Left ventricle myocardium inferior (tissue), 1 donor: ENCODE data around the gene HSDL2. TPM values are rescaled to one million over a fixed set of nuclear protein-coding genes. Genes with fewer than 3 reads are reported as not detected.

Experiments used
- DNase-seq: peaks from one replicate; pipeline ENCODE4 v3.0.0-alpha.2; 2020
- H3K27ac ChIP-seq: fragments of 200-600 bp; replicated peaks from 2 replicates; pipeline ENCODE4 v1.8.0; 2021
- H3K27me3 ChIP-seq: fragments of 200-600 bp; 2 replicates; pipeline ENCODE4 v1.8.0; 2021; ENCODE audit warnings: low read depth
- H3K36me3 ChIP-seq: fragments of 200-600 bp; 2 replicates; pipeline ENCODE4 v1.8.0; 2021
- H3K4me1 ChIP-seq: fragments of 200-600 bp; 2 replicates; pipeline ENCODE4 v1.8.0; 2021
- H3K4me3 ChIP-seq: fragments of 200-600 bp; 2 replicates; pipeline ENCODE4 v1.8.0; 2021; ENCODE audit warnings: mild to moderate bottlenecking, moderate library complexity
- H3K9me3 ChIP-seq: fragments of 200-600 bp; replicated peaks from 2 replicates; pipeline ENCODE4 v1.8.0; 2021
- intact Hi-C: fragments of 100-400 bp; cut with micrococcal nuclease; formaldehyde crosslinking; loops from one replicate; pipeline ENCODE4 v1.11.0; 2022
- total RNA-seq: library from RNA; stranded (reverse); fragmentation: NEBNext Ultra II Directional; extraction: Animal tissue kit (Norgen Biotek cat#: 25700); gene quantifications from one replicate; pipeline ENCODE4 v1.2.1, GENCODE V29; 2021
- TF ChIP-seq, protein P1 (sequence below): fragments of 200-600 bp; IDR thresholded peaks from 2 replicates; pipeline ENCODE4 v1.8.0; 2021; ENCODE audit warnings: antibody characterized with exemption, mild to moderate bottlenecking, borderline replicate concordance
- donor health status: DM: no; HTN: yes; CAD: no; lungs with severe emphysema.

The HSDL2 gene
- total RNA-seq, 1 donor from 2014 or later: 234 TPM

DNA sequence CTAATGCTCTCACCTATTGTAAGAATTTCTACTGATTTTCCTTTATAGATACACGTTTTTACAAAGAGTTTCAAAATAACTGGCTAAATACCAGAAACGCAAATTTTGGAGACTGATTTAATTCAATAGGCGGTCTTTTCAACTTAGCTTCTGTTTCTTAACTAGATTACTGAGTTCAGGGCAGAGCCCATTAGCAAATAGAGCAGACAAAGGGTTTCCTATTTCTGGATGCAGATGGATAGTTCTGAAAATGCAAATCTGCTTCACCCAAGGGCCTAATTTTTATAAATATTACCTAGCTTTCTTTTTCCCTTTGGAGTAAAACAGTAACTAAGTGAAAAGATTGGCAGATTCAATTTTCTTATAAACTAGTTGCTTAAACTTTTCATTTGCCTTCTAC is 93.1 kb downstream of the HSDL2 start:
- peaks cover 22% of the 10 kb centered on the region for H3K9me3 ChIP-seq
- H3K27me3 ChIP-seq: no peaks in the 10 kb centered on the region
- no peaks in the 10 kb centered on the region for H3K4me1 ChIP-seq
- DNase-seq: no peak
- no peak overlapping the region for H3K27ac ChIP-seq
- intact Hi-C loops: no loop called here
- peaks cover 66% of the 10 kb centered on the region for H3K36me3 ChIP-seq
- H3K4me3 ChIP-seq: no peak overlapping the region
- TF ChIP-seq, protein P1, sequence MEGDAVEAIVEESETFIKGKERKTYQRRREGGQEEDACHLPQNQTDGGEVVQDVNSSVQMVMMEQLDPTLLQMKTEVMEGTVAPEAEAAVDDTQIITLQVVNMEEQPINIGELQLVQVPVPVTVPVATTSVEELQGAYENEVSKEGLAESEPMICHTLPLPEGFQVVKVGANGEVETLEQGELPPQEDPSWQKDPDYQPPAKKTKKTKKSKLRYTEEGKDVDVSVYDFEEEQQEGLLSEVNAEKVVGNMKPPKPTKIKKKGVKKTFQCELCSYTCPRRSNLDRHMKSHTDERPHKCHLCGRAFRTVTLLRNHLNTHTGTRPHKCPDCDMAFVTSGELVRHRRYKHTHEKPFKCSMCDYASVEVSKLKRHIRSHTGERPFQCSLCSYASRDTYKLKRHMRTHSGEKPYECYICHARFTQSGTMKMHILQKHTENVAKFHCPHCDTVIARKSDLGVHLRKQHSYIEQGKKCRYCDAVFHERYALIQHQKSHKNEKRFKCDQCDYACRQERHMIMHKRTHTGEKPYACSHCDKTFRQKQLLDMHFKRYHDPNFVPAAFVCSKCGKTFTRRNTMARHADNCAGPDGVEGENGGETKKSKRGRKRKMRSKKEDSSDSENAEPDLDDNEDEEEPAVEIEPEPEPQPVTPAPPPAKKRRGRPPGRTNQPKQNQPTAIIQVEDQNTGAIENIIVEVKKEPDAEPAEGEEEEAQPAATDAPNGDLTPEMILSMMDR: no peak

DNA sequence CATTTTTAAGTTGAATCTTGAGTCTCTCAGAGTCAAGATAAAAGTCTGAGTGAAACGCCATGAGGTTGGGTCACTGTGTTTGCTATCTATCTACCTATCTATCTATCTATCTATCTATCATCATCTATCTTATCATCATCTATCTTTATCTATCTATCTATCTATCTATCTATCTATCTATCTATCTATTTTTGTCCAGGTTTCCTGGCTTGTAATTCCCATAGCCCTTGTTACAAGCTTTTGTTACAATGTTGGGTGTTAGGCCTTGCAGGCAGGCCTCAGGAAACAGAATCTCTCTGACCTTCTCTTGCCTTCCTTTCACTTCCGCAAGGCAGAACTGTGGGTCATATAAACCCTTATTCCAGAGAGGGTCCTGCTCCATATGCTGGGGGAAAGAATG is 94.1 kb downstream of the HSDL2 start:
- DNase-seq: no peak
- TF ChIP-seq, protein P1: no peak
- Histone ChIP-seq H3K27ac (no peak overlapping the region), H3K36me3 (peaks cover 59% of the 10 kb centered on the region), H3K9me3 (peaks cover 32% of the 10 kb centered on the region), H3K4me3 (no peak overlapping the region), H3K4me1 (peaks cover under 1% of the 10 kb centered on the region), H3K27me3 (no peaks in the 10 kb centered on the region)
- intact Hi-C loops: no loop called here

DNA sequence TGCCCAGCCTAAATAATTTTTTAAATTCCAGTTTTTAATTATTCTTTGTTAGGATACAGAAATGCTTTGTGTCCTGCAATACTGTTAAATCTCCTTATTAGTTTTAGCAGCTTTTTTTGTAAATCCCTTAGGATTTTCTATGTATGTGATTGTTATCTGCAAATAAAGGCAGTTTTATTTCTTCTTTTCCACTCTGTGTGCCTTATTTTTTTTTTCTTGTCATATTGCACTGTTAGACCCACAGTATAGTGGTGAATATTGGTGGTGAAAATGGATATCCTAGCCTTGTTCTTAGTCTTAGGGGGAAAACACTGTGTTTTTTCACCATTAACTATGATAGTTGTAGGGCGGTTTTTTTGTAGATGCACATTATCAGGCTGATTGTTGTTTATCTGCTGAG is 95.4 kb downstream of the HSDL2 start:
- no peak for DNase-seq
- TF ChIP-seq, protein P1: no peak
- Histone ChIP-seq H3K9me3 (peaks cover 36% of the 10 kb centered on the region), H3K4me3 (no peak overlapping the region), H3K36me3 (peaks cover 50% of the 10 kb centered on the region), H3K27me3 (no peaks in the 10 kb centered on the region), H3K4me1 (peaks cover 5% of the 10 kb centered on the region), H3K27ac (no peak overlapping the region)
- intact Hi-C loops: no loop called here

DNA sequence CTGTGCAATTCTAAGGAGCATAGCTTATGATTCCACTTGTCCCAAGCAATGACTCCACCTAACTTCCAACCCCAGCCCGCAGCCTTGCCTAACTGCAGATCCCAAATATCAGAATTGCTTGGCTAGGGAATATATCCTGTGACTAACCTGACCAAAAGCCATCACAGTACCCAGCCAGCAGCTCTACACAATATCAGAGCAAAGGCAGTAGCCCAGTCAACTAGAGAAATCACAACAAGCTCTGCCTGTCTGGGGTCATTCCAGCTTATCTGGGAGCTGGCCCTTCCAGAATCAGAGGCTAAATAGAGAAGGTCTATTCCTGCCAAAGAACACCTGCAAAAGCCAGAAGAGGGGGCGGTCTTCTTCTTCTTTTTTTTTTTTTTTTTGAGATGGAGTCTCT is 97.4 kb downstream of the HSDL2 start:
- no peak for DNase-seq
- H3K27me3 ChIP-seq: no peaks in the 10 kb centered on the region
- peaks cover 30% of the 10 kb centered on the region for H3K36me3 ChIP-seq
- peaks cover 36% of the 10 kb centered on the region for H3K9me3 ChIP-seq
- TF ChIP-seq, protein P1: no peak
- peaks cover 5% of the 10 kb centered on the region for H3K4me1 ChIP-seq
- intact Hi-C loops: no loop called here
- peak overlapping the region; percentile 66 for H3K27ac ChIP-seq
- H3K4me3 ChIP-seq: no peak overlapping the region

DNA sequence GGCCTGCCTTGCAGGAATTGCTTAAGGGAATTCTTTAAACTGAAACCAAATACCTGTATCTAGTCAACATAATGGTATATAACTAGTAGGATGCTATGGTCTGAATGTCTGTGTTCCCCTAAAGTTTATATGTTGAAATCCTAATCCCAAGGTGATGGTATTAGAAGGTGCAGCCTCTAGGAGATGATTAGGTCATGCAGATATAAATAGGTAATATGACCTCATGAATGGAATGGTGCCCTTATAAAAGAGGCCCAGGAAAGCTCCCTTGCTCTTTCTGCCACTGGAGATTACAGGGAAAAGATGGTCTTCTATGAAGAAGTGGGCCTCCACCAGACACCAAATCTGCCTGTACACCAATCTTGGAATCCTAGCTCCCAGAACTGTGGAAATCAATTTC is 99.3 kb downstream of the HSDL2 start:
- H3K27me3 ChIP-seq: no peaks in the 10 kb centered on the region
- intact Hi-C loops: no loop called here
- peaks cover 36% of the 10 kb centered on the region for H3K9me3 ChIP-seq
- peaks cover 17% of the 10 kb centered on the region for H3K36me3 ChIP-seq
- no peak for DNase-seq
- H3K4me1 ChIP-seq: peaks cover 5% of the 10 kb centered on the region
- TF ChIP-seq, protein P1: no peak
- H3K27ac ChIP-seq: peak overlapping the region; percentile 47
- H3K4me3 ChIP-seq: no peak overlapping the region

DNA sequence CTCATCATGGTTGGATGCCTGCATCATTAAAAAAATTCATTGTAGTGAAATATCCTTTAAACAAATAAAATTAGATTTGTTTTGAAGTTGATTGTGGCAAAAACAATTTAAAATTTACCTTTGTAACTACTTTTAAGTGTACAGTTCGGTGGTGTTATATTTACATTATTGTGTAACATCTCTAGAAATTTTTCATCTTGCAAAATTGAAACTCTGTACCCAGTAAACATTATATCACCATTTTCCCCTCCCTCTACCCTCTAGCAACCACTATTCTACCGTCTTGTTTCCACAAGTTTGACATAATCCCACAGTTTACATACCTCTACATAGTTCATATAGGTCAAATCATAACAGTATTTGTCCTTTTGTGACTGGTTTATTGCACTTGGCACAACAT is 104.7 kb downstream of the HSDL2 start:
- Histone ChIP-seq H3K4me3 (no peak overlapping the region), H3K4me1 (peaks cover 32% of the 10 kb centered on the region), H3K27me3 (peaks cover 7% of the 10 kb centered on the region), H3K27ac (no peak overlapping the region), H3K36me3 (no peaks in the 10 kb centered on the region), H3K9me3 (no peaks in the 10 kb centered on the region)
- TF ChIP-seq, protein P1: no peak
- DNase-seq: no peak
- intact Hi-C loops: no loop called here
